HepG2 (cell line): ENCODE data around the gene ZNF667. TPM values are rescaled to one million over a fixed set of nuclear protein-coding genes. Genes with fewer than 3 reads are reported as not detected.
A peak's percentile ranks its signal among the peaks of the same experiment; 100 is the strongest.

Experiments
- BRCA1 ChIP-seq: sonication (generic); formaldehyde crosslinking; IDR thresholded peaks from 2 replicates; pipeline ENCODE4 v1.4.0; 2020; ENCODE audit warnings: missing genetic modification reagents
- FOXO1 ChIP-seq: sonication (generic); formaldehyde crosslinking; IDR thresholded peaks from 2 replicates; pipeline ENCODE4 v1.4.0; 2020; ENCODE audit warnings: missing genetic modification reagents
- GFI1 ChIP-seq: sonication (generic); formaldehyde crosslinking; IDR thresholded peaks from 2 replicates; pipeline ENCODE4 v1.5.0; 2020; ENCODE audit warnings: missing genetic modification reagents, mild to moderate bottlenecking, borderline replicate concordance
- SAFB2 ChIP-seq: sonication (generic); formaldehyde crosslinking; IDR thresholded peaks from 2 replicates; pipeline ENCODE4 v1.5.1; 2020; ENCODE audit warnings: missing genetic modification reagents, low read depth, mild to moderate bottlenecking, borderline replicate concordance
- STAG1 ChIP-seq: sonication (generic); formaldehyde crosslinking; IDR thresholded peaks from 2 replicates; pipeline ENCODE4 v1.4.0; 2020; ENCODE audit warnings: missing genetic modification reagents
- YEATS2 ChIP-seq: sonication (generic); formaldehyde crosslinking; IDR thresholded peaks from 2 replicates; pipeline ENCODE4 v1.4.0; 2020; ENCODE audit warnings: missing genetic modification reagents, borderline replicate concordance
- YEATS4 ChIP-seq: sonication (generic); formaldehyde crosslinking; IDR thresholded peaks from 2 replicates; pipeline ENCODE4 v1.4.0; 2020; ENCODE audit warnings: missing genetic modification reagents, borderline replicate concordance
- ZNF232 ChIP-seq: sonication (generic); formaldehyde crosslinking; IDR thresholded peaks from 2 replicates; pipeline ENCODE4 v1.4.0; 2020; ENCODE audit warnings: missing genetic modification reagents, borderline replicate concordance
- ZNF556 ChIP-seq: sonication (generic); formaldehyde crosslinking; IDR thresholded peaks from 2 replicates; pipeline ENCODE4 v1.4.0; 2020; ENCODE audit warnings: mild to moderate bottlenecking, missing genetic modification reagents, borderline replicate concordance
- ZNF563 ChIP-seq: sonication (generic); formaldehyde crosslinking; IDR thresholded peaks from 2 replicates; pipeline ENCODE4 v1.8.0; 2022; ENCODE audit warnings: mild to moderate bottlenecking, moderate library complexity, missing genetic modification reagents
- ZNF619 ChIP-seq: sonication (generic); formaldehyde crosslinking; IDR thresholded peaks from 2 replicates; pipeline ENCODE4 v1.4.0; 2020; ENCODE audit warnings: mild to moderate bottlenecking, missing genetic modification reagents
- ZSCAN20 ChIP-seq: sonication (generic); formaldehyde crosslinking; IDR thresholded peaks from 2 replicates; pipeline ENCODE4 v1.4.0; 2020; ENCODE audit warnings: missing genetic modification reagents, mild to moderate bottlenecking, borderline replicate concordance
- polyA plus RNA-seq, 8 experiments: library from polyadenylated mRNA; depleted of rRNA in 3 of 8; stranded (reverse) in 7 of 8; unstranded in 1 of 8; fragments of >200 nt; fragmentation: Illumina TruSeq in 4 of 8; extraction: Trizol in 4 of 8; gene quantifications; 2 replicates each; pipeline versions ENCODE4 v1.2.1 to v1.2.3, GENCODE V29; 2011 to 2016; ENCODE audit warnings: low read depth in 4 of 8, missing spikeins in 1 of 8, mixed read lengths in 1 of 8; ENCODE audit not compliant: insufficient read depth in 1 of 8
- total RNA-seq, 5 experiments: library from RNA; depleted of rRNA; stranded (reverse); fragments of >200 nt; fragmentation: Illumina TruSeq; extraction: Trizol; gene quantifications; 2 replicates each; pipeline ENCODE4 v1.2.3, GENCODE V29; 2016; ENCODE audit warnings: low read depth in 1 of 5
- TF ChIP-seq, protein P1 (sequence below): sonication (generic); formaldehyde crosslinking; IDR thresholded peaks from 2 replicates; pipeline ENCODE4 v1.8.1; 2023; ENCODE audit warnings: mild to moderate bottlenecking, missing genetic modification reagents, borderline replicate concordance
- TF ChIP-seq, protein P2 (sequence below): sonication (generic); formaldehyde crosslinking; IDR thresholded peaks from 2 replicates; pipeline ENCODE4 v1.4.0; 2020; ENCODE audit warnings: mild to moderate bottlenecking, missing genetic modification reagents
- TF ChIP-seq, protein P3 (sequence below): IDR thresholded peaks from 2 replicates; pipeline ENCODE4 v1.6.1; 2016; ENCODE audit warnings: missing compliant biosample characterization, missing genetic modification reagents, borderline replicate concordance
- TF ChIP-seq, protein P4 (sequence below): sonication (generic); formaldehyde crosslinking; IDR thresholded peaks from 2 replicates; pipeline ENCODE4 v1.8.1; 2023; ENCODE audit warnings: mild to moderate bottlenecking, moderate library complexity, missing genetic modification reagents
- TF ChIP-seq, protein P5 (sequence below): fragments of 450-650 bp; IDR thresholded peaks from 2 replicates; pipeline ENCODE4 v1.6.1; 2017; ENCODE audit warnings: mild to moderate bottlenecking

The ZNF667 gene
- total and polyA plus RNA-seq, 2 of the 13 experiments (the other 11 are each of a cell fraction or from before 2014, with no cell fraction given) = not detected

DNA sequence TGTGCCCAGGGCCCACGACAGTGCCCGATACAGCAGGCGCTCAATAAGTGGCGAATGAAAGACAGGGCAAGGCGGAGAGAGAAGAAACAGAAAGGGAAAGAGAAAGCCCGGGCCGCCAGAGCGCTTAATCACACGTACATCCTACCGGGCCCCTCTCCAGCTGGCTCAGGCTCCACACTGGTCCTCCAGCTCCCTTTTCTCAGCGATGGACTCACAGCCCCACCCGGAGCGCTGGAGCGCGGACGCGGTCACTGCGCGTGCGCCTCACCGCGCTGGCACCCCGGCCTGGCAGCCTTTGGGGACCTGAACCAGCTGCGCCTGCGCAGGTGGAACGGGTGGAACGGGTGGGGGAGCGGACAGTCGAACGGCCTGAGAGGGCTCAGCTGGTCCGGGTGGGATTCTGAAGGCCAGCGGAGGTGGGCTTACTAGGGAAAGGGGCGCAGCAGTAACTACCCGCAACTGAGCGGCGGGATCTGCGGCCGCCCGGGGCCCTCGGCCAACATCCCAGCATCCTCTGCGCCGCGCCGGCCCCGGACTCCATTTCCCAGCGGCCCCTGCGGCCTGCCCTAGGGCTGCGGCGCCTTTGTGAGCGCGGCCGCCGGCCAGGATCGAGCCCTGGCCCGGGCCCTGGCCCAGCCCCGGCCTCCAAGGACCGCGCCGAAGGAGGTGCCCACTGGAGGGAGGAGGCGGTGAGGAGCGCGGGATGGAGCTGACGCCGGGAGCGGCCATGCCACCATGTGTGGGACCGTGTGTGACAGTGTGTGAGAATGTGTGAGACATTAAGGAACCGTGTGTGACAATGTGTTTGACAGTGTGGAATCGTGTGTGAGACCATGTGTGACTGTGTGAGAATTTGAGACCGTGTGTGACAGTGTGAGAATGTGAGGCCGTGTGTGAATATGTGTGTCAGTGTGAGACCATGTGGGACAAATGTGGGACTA lies 73.1 kb downstream of the ZNF667 start, which contains the start of gene ZNF583 (continued):
- TF ChIP-seq, protein P1, sequence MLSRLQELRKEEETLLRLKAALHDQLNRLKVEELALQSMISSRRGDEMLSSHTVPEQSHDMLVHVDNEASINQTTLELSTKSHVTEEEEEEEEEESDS (CRISPR knock-in tag) = no peak
- TF ChIP-seq, protein P2, sequence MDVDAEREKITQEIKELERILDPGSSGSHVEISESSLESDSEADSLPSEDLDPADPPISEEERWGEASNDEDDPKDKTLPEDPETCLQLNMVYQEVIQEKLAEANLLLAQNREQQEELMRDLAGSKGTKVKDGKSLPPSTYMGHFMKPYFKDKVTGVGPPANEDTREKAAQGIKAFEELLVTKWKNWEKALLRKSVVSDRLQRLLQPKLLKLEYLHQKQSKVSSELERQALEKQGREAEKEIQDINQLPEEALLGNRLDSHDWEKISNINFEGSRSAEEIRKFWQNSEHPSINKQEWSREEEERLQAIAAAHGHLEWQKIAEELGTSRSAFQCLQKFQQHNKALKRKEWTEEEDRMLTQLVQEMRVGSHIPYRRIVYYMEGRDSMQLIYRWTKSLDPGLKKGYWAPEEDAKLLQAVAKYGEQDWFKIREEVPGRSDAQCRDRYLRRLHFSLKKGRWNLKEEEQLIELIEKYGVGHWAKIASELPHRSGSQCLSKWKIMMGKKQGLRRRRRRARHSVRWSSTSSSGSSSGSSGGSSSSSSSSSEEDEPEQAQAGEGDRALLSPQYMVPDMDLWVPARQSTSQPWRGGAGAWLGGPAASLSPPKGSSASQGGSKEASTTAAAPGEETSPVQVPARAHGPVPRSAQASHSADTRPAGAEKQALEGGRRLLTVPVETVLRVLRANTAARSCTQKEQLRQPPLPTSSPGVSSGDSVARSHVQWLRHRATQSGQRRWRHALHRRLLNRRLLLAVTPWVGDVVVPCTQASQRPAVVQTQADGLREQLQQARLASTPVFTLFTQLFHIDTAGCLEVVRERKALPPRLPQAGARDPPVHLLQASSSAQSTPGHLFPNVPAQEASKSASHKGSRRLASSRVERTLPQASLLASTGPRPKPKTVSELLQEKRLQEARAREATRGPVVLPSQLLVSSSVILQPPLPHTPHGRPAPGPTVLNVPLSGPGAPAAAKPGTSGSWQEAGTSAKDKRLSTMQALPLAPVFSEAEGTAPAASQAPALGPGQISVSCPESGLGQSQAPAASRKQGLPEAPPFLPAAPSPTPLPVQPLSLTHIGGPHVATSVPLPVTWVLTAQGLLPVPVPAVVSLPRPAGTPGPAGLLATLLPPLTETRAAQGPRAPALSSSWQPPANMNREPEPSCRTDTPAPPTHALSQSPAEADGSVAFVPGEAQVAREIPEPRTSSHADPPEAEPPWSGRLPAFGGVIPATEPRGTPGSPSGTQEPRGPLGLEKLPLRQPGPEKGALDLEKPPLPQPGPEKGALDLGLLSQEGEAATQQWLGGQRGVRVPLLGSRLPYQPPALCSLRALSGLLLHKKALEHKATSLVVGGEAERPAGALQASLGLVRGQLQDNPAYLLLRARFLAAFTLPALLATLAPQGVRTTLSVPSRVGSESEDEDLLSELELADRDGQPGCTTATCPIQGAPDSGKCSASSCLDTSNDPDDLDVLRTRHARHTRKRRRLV (CRISPR knock-in tag) = 0 out of 2 replicates have a peak, but pooled peaks have one; percentile 75
- TF ChIP-seq FOXO1 (CRISPR knock-in tag) (no peak), YEATS4 (CRISPR knock-in tag) (peak; percentile 71; the same call in 1 of the 2 replicates), ZNF619 (no peak), ZSCAN20 (CRISPR knock-in tag) (peak; percentile 51; the same call in 1 of the 2 replicates), ZNF563 (CRISPR knock-in tag) (peak; percentile 89; the same call in 1 of the 2 replicates), ZNF556 (CRISPR knock-in tag) (0 out of 2 replicates have a peak, but pooled peaks have one; percentile 56), GFI1 (CRISPR knock-in tag) (no peak), YEATS2 (CRISPR knock-in tag) (peak; percentile 43; the same call in 1 of the 2 replicates), ZNF232 (peak; percentile 18; the same call in 1 of the 2 replicates), BRCA1 (0 out of 2 replicates have a peak, but pooled peaks have one; percentile 42), SAFB2 (peak; percentile 56; the same call in 1 of the 2 replicates), STAG1 (CRISPR knock-in tag) (no peak)
- TF ChIP-seq, protein P3, sequence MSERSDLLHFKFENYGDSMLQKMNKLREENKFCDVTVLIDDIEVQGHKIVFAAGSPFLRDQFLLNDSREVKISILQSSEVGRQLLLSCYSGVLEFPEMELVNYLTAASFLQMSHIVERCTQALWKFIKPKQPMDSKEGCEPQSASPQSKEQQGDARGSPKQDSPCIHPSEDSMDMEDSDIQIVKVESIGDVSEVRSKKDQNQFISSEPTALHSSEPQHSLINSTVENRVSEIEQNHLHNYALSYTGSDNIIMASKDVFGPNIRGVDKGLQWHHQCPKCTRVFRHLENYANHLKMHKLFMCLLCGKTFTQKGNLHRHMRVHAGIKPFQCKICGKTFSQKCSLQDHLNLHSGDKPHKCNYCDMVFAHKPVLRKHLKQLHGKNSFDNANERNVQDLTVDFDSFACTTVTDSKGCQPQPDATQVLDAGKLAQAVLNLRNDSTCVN (CRISPR knock-in tag) = no peak
- TF ChIP-seq, protein P4, sequence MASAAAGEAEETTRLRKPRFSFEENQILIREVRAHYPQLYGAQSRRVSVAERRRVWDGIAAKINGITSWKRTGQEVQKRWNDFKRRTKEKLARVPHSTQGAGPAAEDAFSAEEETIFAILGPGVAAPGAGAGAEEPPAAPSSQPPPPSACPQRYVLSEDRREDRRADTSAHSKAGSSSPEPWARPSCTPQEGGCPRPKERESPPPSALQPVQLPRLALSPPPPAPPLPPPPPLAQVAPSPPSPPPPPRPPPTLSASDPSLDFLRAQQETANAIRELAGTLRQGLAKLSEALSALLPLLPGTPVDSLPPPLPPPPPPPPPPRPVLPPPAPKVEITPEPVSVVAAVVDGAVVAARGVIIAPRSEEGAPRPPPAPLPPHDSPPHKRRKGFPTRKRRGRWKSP (CRISPR knock-in tag) = peak; percentile 70; the same call in 1 of the 2 replicates
- TF ChIP-seq, protein P5, sequence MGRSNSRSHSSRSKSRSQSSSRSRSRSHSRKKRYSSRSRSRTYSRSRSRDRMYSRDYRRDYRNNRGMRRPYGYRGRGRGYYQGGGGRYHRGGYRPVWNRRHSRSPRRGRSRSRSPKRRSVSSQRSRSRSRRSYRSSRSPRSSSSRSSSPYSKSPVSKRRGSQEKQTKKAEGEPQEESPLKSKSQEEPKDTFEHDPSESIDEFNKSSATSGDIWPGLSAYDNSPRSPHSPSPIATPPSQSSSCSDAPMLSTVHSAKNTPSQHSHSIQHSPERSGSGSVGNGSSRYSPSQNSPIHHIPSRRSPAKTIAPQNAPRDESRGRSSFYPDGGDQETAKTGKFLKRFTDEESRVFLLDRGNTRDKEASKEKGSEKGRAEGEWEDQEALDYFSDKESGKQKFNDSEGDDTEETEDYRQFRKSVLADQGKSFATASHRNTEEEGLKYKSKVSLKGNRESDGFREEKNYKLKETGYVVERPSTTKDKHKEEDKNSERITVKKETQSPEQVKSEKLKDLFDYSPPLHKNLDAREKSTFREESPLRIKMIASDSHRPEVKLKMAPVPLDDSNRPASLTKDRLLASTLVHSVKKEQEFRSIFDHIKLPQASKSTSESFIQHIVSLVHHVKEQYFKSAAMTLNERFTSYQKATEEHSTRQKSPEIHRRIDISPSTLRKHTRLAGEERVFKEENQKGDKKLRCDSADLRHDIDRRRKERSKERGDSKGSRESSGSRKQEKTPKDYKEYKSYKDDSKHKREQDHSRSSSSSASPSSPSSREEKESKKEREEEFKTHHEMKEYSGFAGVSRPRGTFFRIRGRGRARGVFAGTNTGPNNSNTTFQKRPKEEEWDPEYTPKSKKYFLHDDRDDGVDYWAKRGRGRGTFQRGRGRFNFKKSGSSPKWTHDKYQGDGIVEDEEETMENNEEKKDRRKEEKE = no peak
